Measurements from ENCODE around the gene RPS19.

RPS19 gene

DNA sequence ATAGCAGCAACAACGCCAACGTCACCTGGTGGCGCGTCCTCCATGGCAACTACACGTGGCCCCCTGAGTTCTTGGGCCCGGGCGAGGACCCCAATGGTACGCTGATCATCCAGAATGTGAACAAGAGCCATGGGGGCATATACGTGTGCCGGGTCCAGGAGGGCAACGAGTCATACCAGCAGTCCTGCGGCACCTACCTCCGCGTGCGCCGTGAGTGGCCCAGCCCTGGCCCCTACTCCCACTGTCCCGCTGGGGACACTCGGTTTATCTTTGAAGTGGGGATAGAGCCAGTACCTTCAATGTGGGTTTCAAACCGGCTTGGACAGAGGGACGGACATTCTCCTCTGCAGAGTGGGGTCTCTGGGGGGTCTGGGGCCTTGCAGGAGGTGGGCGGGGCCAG lies 19.0 kb downstream of the RPS19 start:
- DNase-seq (ENCODE audit: low read depth) = no peak
- TF ChIP-seq CTCF (conservative IDR thresholded peaks at IDR 0.05; ENCODE audit: low read depth, low read length) = no peak
- no peak overlapping the region for H3K4me3 ChIP-seq (ENCODE audit: low read depth, low read length)

- no peak for TF ChIP-seq CTCF (conservative IDR thresholded peaks at IDR 0.05; ENCODE audit: low read depth, low read length)
- H3K4me3 ChIP-seq (ENCODE audit: low read depth, low read length) = no peak overlapping the region
- no peak for DNase-seq (ENCODE audit: low read depth)
Measured at GRCh38 chr19:41879670-41880328, 19.7 kb downstream of the RPS19 start.

DNA sequence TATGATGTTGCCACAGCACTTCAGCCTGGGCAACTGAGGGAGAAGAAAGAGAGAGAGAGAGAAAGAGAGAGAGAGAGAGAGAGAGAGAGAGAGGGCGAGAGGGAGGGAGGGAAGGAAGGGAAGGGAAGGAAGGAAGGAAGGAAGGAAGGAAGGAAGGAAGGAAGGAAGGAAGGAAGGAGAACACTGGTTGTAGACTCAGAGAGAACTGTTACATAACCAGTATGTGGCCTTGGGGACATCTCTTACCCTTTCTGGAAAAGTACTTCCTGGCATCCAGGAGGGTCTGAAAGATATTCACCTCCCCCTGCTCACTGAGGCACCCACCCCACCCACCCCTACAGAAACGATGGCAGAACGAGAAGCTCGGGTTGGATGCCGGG lies 20.3 kb downstream of the RPS19 start:
- TF ChIP-seq CTCF (conservative IDR thresholded peaks at IDR 0.05; ENCODE audit: low read depth, low read length) = no peak

DNA sequence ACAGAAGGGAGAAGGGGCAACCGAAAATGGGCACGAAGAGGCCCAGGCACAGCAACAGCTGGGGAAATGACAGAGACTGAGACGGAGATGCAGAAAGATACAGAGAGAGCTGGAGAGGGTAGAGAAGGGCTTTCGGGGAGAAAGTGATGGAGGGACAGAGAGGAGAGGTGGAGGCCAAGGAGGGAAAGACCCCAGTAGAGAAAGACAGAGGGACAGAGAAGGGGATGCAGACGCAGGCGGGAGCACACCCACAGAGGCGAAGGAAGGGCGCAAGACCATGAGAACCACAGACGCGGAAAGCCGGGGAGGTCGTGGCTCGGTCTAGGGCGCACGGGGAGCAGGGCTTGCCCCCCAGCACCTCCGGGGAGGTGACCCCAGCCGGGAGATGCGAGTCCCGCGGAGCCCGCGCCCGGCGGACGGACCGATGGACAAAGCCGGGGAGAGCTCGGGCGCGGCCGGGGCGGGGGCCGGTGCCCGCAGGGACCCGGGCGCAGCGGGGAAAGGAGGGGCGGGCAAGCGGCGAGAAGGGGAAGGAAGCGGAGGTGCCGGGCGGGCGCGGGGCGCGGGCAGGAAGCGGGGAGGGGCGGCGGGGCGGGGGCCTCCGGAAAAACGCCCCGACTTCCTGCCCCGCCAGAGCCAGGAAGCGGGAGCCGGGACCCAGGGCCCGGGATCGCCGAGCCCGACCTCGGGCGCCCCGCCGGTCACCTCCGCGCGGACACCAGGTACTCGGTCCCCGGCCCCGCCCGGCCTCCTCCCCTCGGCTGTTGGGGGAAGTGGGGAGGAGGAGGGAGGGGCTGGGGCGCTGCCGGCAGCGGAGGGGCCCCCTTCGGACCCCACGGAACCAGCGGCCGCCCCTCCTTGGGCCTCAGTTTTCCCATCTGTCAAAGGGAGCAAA lies 22.8 kb downstream of the RPS19 start, which contains the start of gene ARHGEF1:
Gene ARHGEF1 (plus strand): TSS at position 617 of the 895 bp plus-strand sequence. CDS start 4,899 bp downstream, outside the sequence.
- no peak for DNase-seq (ENCODE audit: low read depth)
- peak within 1 kb of the TSS; percentile 94 for H3K4me3 ChIP-seq (ENCODE audit: low read depth, low read length)
- TF ChIP-seq CTCF (conservative IDR thresholded peaks at IDR 0.05; ENCODE audit: low read depth, low read length) = no peak

More for the DNA sequence above, 20.3 kb downstream of the RPS19 start:
- DNase-seq (ENCODE audit: low read depth) = no peak
- no peak overlapping the region for H3K4me3 ChIP-seq (ENCODE audit: low read depth, low read length)

- H3K4me3 ChIP-seq (ENCODE audit: low read depth, low read length) = peak overlapping the region; percentile 94
- TF ChIP-seq CTCF (conservative IDR thresholded peaks at IDR 0.05; ENCODE audit: low read depth, low read length) = no peak
- DNase-seq (ENCODE audit: low read depth) = no peak
Measured at GRCh38 chr19:41883463-41883820, 23.4 kb downstream of the RPS19 start.

DNA sequence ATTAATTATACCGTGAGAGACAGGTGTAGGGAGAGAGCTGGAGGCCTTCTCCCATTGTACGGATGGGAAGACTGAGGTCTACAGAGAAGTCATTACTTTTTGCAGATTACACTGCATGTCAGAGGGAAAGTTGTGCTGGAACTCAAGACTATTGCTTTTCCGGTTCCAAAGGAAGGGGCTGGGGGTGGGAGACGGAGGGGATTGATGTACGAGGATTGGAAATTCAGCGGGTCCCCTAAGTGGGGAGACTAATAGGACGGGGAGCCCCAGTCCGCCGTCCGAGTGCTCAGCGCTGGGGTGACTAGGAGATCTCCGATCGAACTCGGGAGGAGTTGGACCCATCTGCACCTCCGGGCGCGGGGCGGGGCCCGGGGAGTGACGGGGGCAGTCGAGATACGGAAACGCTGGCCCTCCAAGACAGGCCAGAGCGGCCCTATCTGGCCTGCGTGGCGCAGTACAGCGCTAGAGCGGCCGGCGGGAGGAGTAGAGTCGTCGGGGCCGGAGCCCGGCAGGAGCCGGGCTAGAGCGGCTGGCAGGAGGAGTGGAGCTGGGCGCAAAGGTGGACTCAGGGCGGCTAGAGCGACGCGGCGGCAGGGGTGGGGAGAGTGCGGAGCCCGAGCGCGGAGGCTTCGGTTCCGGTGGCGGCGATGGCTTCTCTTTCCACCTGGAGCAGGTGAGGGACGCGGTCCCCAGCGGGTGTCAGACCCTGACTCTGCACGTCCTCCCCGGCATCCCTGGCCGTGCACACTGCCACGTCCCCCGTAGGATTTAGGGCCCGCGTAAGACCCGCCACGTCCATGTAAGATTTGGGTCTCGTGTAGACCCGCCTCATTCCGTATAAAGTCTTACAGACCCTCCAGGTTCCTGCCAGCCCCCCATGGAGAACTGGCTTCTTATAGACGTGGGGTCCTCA lies 24.0 kb downstream of the RPS19 start:
- peak; percentile 98 for DNase-seq (ENCODE audit: low read depth)
- H3K4me3 ChIP-seq (ENCODE audit: low read depth, low read length) = peak overlapping the region; percentile 94
- TF ChIP-seq CTCF (conservative IDR thresholded peaks at IDR 0.05; ENCODE audit: low read depth, low read length) = peak; percentile 33
